NCI-H146 treated with DMSO at 0.1 percent for 48 hours (cell line): ENCODE data around the gene NSMCE1.

Experiments used
- DNase-seq: peaks from one replicate; lab custom pipeline; 2025; ENCODE audit not compliant: unreplicated experiment; lab: John Stamatoyannopoulos, UW

The NSMCE1 gene, protein sequence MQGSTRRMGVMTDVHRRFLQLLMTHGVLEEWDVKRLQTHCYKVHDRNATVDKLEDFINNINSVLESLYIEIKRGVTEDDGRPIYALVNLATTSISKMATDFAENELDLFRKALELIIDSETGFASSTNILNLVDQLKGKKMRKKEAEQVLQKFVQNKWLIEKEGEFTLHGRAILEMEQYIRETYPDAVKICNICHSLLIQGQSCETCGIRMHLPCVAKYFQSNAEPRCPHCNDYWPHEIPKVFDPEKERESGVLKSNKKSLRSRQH

GRCh38 chr16:27268376-27269299 is at the start of gene NSMCE1:
Gene NSMCE1, minus strand, starts transcription at chr16:27268772. Its CDS starts 11,202 bp downstream, at chr16:27257570.
- peak; percentile 91 for DNase-seq

- no peak for DNase-seq
Measured at GRCh38 chr16:27317738-27318391, 49.3 kb upstream of the NSMCE1 start.

GRCh38 chr16:27317320-27317719 is 48.7 kb upstream of the NSMCE1 start:
- DNase-seq, result no peak

- no peak for DNase-seq
Measured at GRCh38 chr16:27316038-27316680, 47.6 kb upstream of the NSMCE1 start.

DNA sequence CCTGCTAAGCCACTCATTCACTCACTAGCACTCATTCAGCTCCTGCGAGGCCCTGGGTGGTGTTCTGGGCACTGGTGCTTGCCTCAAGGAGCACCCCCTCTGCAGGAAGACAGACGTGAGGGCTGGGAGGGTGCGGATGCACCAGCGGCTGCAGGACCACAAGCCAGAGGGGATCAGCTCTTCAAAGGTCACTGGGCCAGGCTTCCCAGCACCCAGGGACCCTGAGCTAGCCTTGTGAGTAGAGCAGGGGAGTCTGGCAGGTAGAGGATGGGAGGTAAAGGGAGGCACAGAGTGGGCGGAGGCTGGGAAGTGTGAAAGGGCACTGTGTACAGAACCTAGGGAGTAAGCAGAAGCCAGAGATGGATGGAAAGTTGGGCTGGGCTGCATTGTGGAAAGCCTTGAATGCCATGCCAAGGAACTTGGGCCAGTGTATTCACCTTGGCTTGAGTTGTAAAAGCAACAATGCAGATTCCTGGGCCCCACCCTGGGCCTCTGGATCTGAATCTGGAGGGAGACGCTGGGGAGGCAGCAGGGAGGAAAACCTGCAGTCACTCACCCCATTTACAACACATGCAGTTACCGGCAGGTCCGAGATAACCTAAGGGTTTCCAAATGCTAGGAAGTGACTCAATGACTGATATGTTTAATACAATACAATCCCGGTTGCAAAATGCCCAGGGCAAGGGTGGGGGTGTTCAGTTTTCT is 46.9 kb upstream of the NSMCE1 start:
- no peak for DNase-seq

- DNase-seq, result no peak
Measured at GRCh38 chr16:27314986-27315332, 46.4 kb upstream of the NSMCE1 start.

- no peak for DNase-seq
Measured at GRCh38 chr16:27314161-27314723, 45.7 kb upstream of the NSMCE1 start.

GRCh38 chr16:27313422-27314160 is 45.0 kb upstream of the NSMCE1 start, which contains the start of gene IL4R:
Gene IL4R, plus strand, starts transcription at chr16:27313974. Its CDS starts 26,230 bp downstream, at chr16:27340204.
- no peak for DNase-seq

DNA sequence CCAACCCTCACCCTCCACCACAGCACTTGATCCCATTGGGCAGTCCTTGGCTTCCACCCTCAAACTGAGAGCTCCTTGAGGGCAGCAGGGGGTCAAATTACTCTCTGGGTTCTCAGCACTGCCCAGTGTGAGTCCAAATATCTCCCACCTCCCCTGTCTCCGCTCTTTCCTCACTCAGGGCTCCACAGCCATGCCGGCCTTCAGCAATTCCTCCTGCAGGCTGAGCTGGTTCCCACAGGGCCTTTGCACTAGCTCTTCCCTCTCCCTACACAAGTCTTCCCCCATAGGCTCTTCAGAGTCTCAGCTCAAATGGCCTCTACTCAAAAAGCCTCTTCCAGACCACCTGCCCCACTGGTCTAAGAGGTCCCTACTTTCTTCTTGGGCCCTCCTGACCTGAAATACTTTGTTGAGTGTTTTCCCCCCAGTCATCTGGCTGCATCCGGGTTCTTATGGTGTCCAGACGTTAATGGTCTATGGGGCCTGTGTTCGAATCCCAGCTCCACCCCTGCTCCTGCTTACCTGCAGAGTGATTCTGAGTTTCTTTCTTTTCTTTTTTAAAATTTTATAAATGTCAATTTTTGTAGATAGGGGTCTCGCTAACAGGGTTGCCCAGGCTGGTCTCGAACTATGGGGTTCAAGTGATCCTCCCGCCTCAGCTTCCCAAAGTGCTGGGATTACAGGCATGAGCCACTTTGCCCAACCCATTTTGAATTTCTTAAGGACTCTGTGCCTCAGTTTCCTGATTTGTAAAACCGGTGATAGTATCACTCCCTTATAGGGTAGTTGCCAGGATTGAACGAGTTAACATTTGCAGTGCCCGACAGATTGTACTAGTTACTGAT is 44.2 kb upstream of the NSMCE1 start:
- DNase-seq, result no peak

DNA sequence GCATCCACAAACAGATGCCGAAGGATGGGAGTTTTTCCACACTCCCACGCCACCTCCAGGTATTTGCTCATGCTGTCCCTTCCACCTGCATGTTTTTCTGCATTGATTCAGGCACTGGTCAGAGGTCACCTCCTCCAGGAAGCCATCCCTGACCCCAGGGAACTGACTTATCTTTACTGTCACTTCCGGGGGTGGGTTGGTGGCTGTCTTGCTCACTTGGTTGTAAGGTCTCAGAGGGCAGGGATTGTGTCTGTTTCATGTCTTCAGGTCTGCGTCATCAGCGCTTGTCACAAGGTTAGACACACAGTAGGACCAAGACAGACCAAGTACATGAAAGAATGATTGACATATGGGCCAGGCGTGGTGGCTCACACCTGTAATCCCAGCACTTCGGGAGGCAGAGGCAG is 43.3 kb upstream of the NSMCE1 start:
- no peak for DNase-seq

DNA sequence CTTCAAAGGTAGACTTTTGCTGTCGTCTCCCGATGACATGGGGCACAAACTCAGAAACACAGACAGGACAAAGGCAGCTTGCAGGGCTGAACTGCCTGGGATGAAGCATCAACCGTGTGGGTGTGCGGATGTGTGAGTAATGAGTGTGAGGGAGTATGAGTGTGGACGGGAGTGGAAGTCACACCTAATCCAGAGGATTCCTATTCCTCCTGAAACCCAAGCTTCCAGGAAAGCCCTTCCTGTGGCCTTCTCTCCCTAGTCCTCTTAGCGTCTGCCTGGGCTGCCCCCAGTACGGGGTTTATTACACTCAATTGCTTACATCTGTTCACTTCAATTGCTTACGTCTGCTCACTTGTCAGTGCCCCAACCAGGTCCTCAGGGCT is 42.9 kb upstream of the NSMCE1 start:
- no peak for DNase-seq

DNA sequence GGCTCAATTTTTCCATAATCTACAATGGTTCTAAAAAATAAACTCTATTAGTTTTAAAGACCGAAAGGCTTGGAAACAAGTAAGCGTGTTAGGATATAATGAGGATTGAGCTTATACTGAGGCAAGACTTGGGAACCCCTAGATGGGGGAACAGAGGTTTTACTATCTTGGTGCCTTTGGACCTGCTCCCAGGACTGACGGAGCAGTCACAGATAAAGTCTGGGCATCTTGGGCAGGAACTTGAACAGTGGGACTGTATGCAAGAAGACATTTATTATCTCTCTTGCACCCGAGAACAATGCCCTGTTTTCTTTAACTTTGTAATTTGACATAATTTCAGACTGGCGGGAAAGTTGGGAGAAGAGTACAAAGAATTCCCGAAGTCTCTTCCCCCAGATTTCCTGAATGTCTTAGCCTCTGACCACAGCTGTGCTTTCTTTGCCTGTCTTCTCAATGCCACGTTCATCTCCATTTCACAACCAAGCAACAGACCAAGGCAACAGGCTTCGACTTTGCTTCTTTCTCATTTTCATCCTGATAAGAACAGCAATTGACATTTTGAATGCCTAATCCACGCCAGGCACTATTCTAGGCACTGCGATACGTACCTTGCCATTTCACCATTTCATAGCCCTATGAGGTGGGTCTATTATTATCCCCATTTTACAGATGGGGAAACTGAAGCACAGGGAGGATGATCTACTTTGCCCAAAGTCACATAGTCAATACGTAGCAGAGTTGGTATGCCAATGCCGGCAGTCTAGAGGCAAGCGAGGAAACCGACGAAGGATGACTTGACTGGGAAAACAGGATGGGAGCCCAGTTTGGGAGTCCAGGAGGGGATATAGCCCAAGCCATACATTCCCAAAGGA is 42.2 kb upstream of the NSMCE1 start:
- DNase-seq, result no peak

DNA sequence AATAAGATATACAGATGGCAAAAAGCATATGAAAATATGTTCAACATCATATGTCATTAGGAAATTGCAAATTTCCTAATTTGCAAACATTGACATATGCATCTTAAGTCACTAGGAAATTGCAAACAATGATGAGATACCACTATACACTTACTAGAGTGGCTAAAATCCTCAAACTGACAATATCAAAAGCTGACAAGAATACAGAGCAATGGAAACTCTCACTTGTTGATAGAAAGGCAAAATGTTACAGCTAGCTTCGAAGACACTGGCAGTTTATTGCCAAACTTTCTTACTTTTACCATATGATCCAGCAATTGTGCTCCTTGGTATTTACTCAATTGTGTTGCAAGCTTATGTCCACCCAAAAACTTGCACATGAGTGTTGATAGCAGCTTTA is 40.2 kb upstream of the NSMCE1 start:
- DNase-seq, result no peak

GRCh38 chr16:27305839-27306442 is 37.4 kb upstream of the NSMCE1 start:
- no peak for DNase-seq

GRCh38 chr16:27304881-27305745 is 36.5 kb upstream of the NSMCE1 start:
- no peak for DNase-seq

GRCh38 chr16:27304102-27304501 is 35.5 kb upstream of the NSMCE1 start:
- no peak for DNase-seq
